Neuronal stem cell (in vitro differentiated cells): ENCODE data around the gene GADL1.

Source experiments
- DNase-seq: peaks from one replicate; pipeline ENCODE4 v3.0.0-alpha.2; 2013; ENCODE audit warnings: low spot score
- H2AFZ ChIP-seq: one replicate; pipeline ENCODE4 v1.6.1; 2013; ENCODE audit warnings: mild to moderate bottlenecking, low read length, inconsistent platforms
- H2AK5ac ChIP-seq: 2 replicates; pipeline ENCODE4 v1.6.1; 2013; ENCODE audit warnings: low read depth, mild to moderate bottlenecking, inconsistent platforms, low read length, moderate library complexity, mixed read lengths
- H2BK120ac ChIP-seq: 2 replicates; pipeline ENCODE4 v1.6.1; 2013; ENCODE audit warnings: low read depth, mild to moderate bottlenecking, inconsistent platforms, low read length, moderate library complexity, mixed read lengths
- H2BK12ac ChIP-seq: one replicate; pipeline ENCODE4 v1.6.1; 2013; ENCODE audit warnings: low read length, inconsistent platforms
- H2BK15ac ChIP-seq: 2 replicates; pipeline ENCODE4 v1.6.1; 2013; ENCODE audit warnings: mild to moderate bottlenecking, low read length, inconsistent platforms, mixed read lengths
- H2BK5ac ChIP-seq: one replicate; pipeline ENCODE4 v1.6.1; 2013; ENCODE audit warnings: inconsistent platforms, mild to moderate bottlenecking, low read length, moderate library complexity
- H3K14ac ChIP-seq: one replicate; pipeline ENCODE4 v1.6.1; 2013; ENCODE audit warnings: low read length, inconsistent platforms
- H3K18ac ChIP-seq: 2 replicates; pipeline ENCODE4 v1.6.1; 2013; ENCODE audit warnings: low read length, inconsistent platforms
- H3K23ac ChIP-seq: 2 replicates; pipeline ENCODE4 v1.6.1; 2013; ENCODE audit warnings: low read depth, mild to moderate bottlenecking, mixed read lengths, low read length, inconsistent platforms; ENCODE audit not compliant: poor library complexity
- H3K27ac ChIP-seq: replicated peaks from 3 replicates; pipeline ENCODE4 v1.5.1; 2013; ENCODE audit warnings: low read length, inconsistent platforms
- H3K27me3 ChIP-seq, 3 experiments: 2 replicates each; pipeline ENCODE4 v1.6.1; 2013; ENCODE audit warnings: low read length in 3 of 3, mild to moderate bottlenecking in 2 of 3, inconsistent platforms in 1 of 3, low read depth in 1 of 3, mixed read lengths in 1 of 3, moderate library complexity in 1 of 3; ENCODE audit not compliant: control insufficient read depth in 3 of 3, insufficient read depth in 3 of 3
- H3K36me3 ChIP-seq, 2 donors: replicated peaks in 1 of 2; 2 replicates each; pipeline ENCODE4 v1.6.1; 2013; ENCODE audit warnings: low read length in 2 of 2; ENCODE audit not compliant: control insufficient read depth in 2 of 2, insufficient read depth in 2 of 2
- H3K4ac ChIP-seq: 2 replicates; pipeline ENCODE4 v1.6.1; 2013; ENCODE audit warnings: inconsistent platforms, mild to moderate bottlenecking, low read length, moderate library complexity
- H3K4me1 ChIP-seq, 2 donors: 1 replicate in 1 of 2; 2 replicates in 1 of 2; pipeline ENCODE4 v1.6.1; 2013; ENCODE audit warnings: low read length in 2 of 2, low read depth in 1 of 2; ENCODE audit not compliant: control insufficient read depth in 2 of 2, insufficient read depth in 1 of 2
- H3K4me2 ChIP-seq: one replicate; pipeline ENCODE4 v1.6.1; 2013; ENCODE audit warnings: mild to moderate bottlenecking, low read length, inconsistent platforms; ENCODE audit not compliant: insufficient read depth, poor library complexity, severe bottlenecking
- H3K4me3 ChIP-seq, 2 donors: 2 replicates each; pipeline ENCODE4 v1.5.1; 2013; ENCODE audit warnings: low read length in 2 of 2, mild to moderate bottlenecking in 2 of 2, inconsistent platforms in 1 of 2, moderate library complexity in 1 of 2
- H3K79me1 ChIP-seq: one replicate; pipeline ENCODE4 v1.6.1; 2013; ENCODE audit warnings: low read depth, mild to moderate bottlenecking, inconsistent platforms, low read length, moderate library complexity
- H3K9ac ChIP-seq: one replicate; pipeline ENCODE4 v1.6.1; 2013; ENCODE audit warnings: mild to moderate bottlenecking, low read depth, low read length, inconsistent platforms; ENCODE audit not compliant: poor library complexity
- H3K9me3 ChIP-seq, 2 donors: replicated peaks in 1 of 2; 2 replicates each; pipeline versions ENCODE3 to v1.6.1; 2013; ENCODE audit warnings: low read length in 2 of 2, mild to moderate bottlenecking in 2 of 2, inconsistent platforms in 1 of 2, low read depth in 1 of 2, mixed read lengths in 1 of 2, moderate library complexity in 1 of 2; ENCODE audit not compliant: control insufficient read depth in 2 of 2, insufficient read depth in 1 of 2
- H4K8ac ChIP-seq: one replicate; pipeline ENCODE4 v1.6.1; 2013; ENCODE audit warnings: low read depth, mild to moderate bottlenecking, inconsistent platforms, low read length, moderate library complexity
- H4K91ac ChIP-seq: one replicate; pipeline ENCODE4 v1.6.1; 2013; ENCODE audit warnings: low read length, low read depth, mild to moderate bottlenecking, inconsistent platforms; ENCODE audit not compliant: poor library complexity
- whole genome bisulfite sequencing, 2 donors: extraction: QIAGEN DNeasy Blood & Tissue Kit; methylation state at CpG; one replicate each; pipeline ENCODE4 v1.1.7; 2013; ENCODE audit warnings: missing lambda C conversion rate in 2 of 2, mixed read lengths in 1 of 2; ENCODE audit not compliant: insufficient read length in 2 of 2, insufficient replicate concordance in 1 of 2; ENCODE audit errors: extremely low coverage in 2 of 2; 5-methylcytosine and 5-hydroxymethylcytosine counted together

The GADL1 gene

GRCh38 chr3:30721314-30721634 is 173.2 kb downstream of the GADL1 start:
- no peak overlapping the region for H3K18ac ChIP-seq
- H2BK120ac ChIP-seq: no peak overlapping the region
- H4K8ac ChIP-seq: no peak overlapping the region
- H3K14ac ChIP-seq: no peak overlapping the region
- WGBS, 2 donors: no CpG with 5 or more reads among the region's 2 CpGs
- H3K9ac ChIP-seq: no peak overlapping the region
- no peaks in the 10 kb centered on the region for H3K27me3 ChIP-seq
- H4K91ac ChIP-seq: no peak overlapping the region
- H2AFZ ChIP-seq: no peak overlapping the region
- no peak overlapping the region for H3K4me3 ChIP-seq
- no peak overlapping the region for H2AK5ac ChIP-seq
- H2BK5ac ChIP-seq: no peak overlapping the region
- H3K4ac ChIP-seq: no peak overlapping the region
- no peaks in the 10 kb centered on the region for H3K9me3 ChIP-seq
- H3K79me1 ChIP-seq: no peaks in the 10 kb centered on the region
- H3K27ac ChIP-seq: no peak overlapping the region
- H3K4me1 ChIP-seq: no peaks in the 10 kb centered on the region
- DNase-seq: no peak
- H3K23ac ChIP-seq: no peak overlapping the region
- no peaks in the 10 kb centered on the region for H3K36me3 ChIP-seq
- no peak overlapping the region for H3K4me2 ChIP-seq
- H2BK12ac ChIP-seq: no peak overlapping the region
- H2BK15ac ChIP-seq: no peak overlapping the region

GRCh38 chr3:30720586-30721313 is 173.7 kb downstream of the GADL1 start:
- Histone ChIP-seq H3K4me3 (no peak overlapping the region), H3K9me3 (no peaks in the 10 kb centered on the region), H3K27ac (no peak overlapping the region), H3K36me3 (no peaks in the 10 kb centered on the region), H3K4me1 (no peaks in the 10 kb centered on the region), H2AFZ (no peak overlapping the region), H2BK12ac (no peak overlapping the region), H4K8ac (no peak overlapping the region), H2BK15ac (no peak overlapping the region), H2BK120ac (no peak overlapping the region), H3K9ac (no peak overlapping the region), H3K27me3 (no peaks in the 10 kb centered on the region), H3K4ac (no peak overlapping the region), H3K23ac (no peak overlapping the region), H4K91ac (no peak overlapping the region), H3K18ac (no peak overlapping the region), H3K4me2 (no peak overlapping the region), H2AK5ac (no peak overlapping the region), H2BK5ac (no peak overlapping the region), H3K79me1 (no peaks in the 10 kb centered on the region), H3K14ac (no peak overlapping the region)
- DNase-seq: no peak
- WGBS, 2 donors: no CpG with 5 or more reads among the region's 5 CpGs

- Histone ChIP-seq H3K36me3 (no peaks in the 10 kb centered on the region), H3K4me1 (no peaks in the 10 kb centered on the region), H2AK5ac (no peak overlapping the region), H2BK5ac (no peak overlapping the region), H2BK15ac (no peak overlapping the region), H3K9ac (no peak overlapping the region), H3K18ac (no peak overlapping the region), H2BK12ac (no peak overlapping the region), H3K79me1 (no peaks in the 10 kb centered on the region), H3K27ac (no peak overlapping the region), H4K91ac (no peak overlapping the region), H3K4ac (no peak overlapping the region), H3K4me2 (no peak overlapping the region), H3K4me3 (no peak overlapping the region), H3K27me3 (no peaks in the 10 kb centered on the region), H2AFZ (no peak overlapping the region), H3K9me3 (no peaks in the 10 kb centered on the region), H2BK120ac (no peak overlapping the region), H3K14ac (no peak overlapping the region), H4K8ac (no peak overlapping the region), H3K23ac (no peak overlapping the region)
- WGBS, 2 donors: no CpG with 5 or more reads among the region's 3 CpGs
- DNase-seq: no peak
Observed at GRCh38 chr3:30719536-30719935, 174.9 kb downstream of the GADL1 start.

- no peak overlapping the region for H2BK12ac ChIP-seq
- H4K8ac ChIP-seq: no peak overlapping the region
- no peak overlapping the region for H3K4me2 ChIP-seq
- H2BK120ac ChIP-seq: no peak overlapping the region
- no peak overlapping the region for H3K4me3 ChIP-seq
- H3K36me3 ChIP-seq: no peaks in the 10 kb centered on the region
- no peak overlapping the region for H2AFZ ChIP-seq
- H3K14ac ChIP-seq: no peak overlapping the region
- no peak overlapping the region for H3K23ac ChIP-seq
- H2BK5ac ChIP-seq: no peak overlapping the region
- no CpG with 5 or more reads among the region's 3 CpGs for WGBS, 2 donors
- no peaks in the 10 kb centered on the region for H3K27me3 ChIP-seq
- no peak overlapping the region for H4K91ac ChIP-seq
- no peak overlapping the region for H3K18ac ChIP-seq
- H3K27ac ChIP-seq: no peak overlapping the region
- no peak for DNase-seq
- no peaks in the 10 kb centered on the region for H3K9me3 ChIP-seq
- H3K4me1 ChIP-seq: no peaks in the 10 kb centered on the region
- H3K9ac ChIP-seq: no peak overlapping the region
- H2AK5ac ChIP-seq: no peak overlapping the region
- H3K79me1 ChIP-seq: no peaks in the 10 kb centered on the region
- H2BK15ac ChIP-seq: no peak overlapping the region
- H3K4ac ChIP-seq: no peak overlapping the region
Observed at GRCh38 chr3:30713885-30714503, 180.5 kb downstream of the GADL1 start.
